HepG2 (cell line): ENCODE results near the gene TFAP2D.

Experiments
- ELF4 ChIP-seq: sonication (generic); formaldehyde crosslinking; IDR thresholded peaks from 2 replicates; pipeline ENCODE4 v1.5.0; 2020; ENCODE audit warnings: missing genetic modification reagents, mild to moderate bottlenecking, moderate library complexity, borderline replicate concordance
- POLR2A ChIP-seq, 2 experiments: IDR thresholded peaks; 2 replicates each; pipeline ENCODE4 v1.6.1; 2011; ENCODE audit warnings: low read depth in 2 of 2, low read length in 2 of 2, mild to moderate bottlenecking in 1 of 2, moderate library complexity in 1 of 2; ENCODE audit not compliant: insufficient read depth in 1 of 2
- ZFP90 ChIP-seq: sonication (generic); formaldehyde crosslinking; IDR thresholded peaks from 2 replicates; pipeline ENCODE4 v1.8.0; 2022; ENCODE audit warnings: missing genetic modification reagents, mild to moderate bottlenecking, inconsistent platforms, borderline replicate concordance
- ZMYM3 ChIP-seq: sonication (generic); formaldehyde crosslinking; IDR thresholded peaks from 2 replicates; pipeline ENCODE4 v1.5.1; 2020; ENCODE audit warnings: mild to moderate bottlenecking, missing genetic modification reagents
- TF ChIP-seq, protein P1 (sequence below): sonication (generic); formaldehyde crosslinking; IDR thresholded peaks from 2 replicates; pipeline ENCODE4 v1.5.0; 2020; ENCODE audit warnings: mild to moderate bottlenecking, missing genetic modification reagents, moderate library complexity

DNA sequence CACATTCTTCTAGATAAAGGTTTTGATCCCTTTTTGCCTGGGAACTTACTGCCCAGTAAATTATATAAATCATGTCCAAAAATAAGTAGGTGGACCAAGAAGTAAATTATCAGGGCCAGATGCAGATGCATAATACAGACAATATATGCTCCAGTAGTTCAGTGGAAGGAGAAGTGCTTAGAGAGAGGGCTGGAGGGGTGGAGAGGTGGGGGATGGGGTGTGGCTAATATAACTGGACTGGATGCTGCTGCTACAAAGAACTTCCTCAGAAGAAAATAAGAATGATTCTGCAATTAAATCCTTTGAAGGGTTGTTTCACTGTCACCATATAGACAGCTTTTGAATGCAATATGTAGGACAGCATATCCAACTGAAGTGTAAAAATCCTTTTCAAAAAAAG, 14.8 kb upstream of the TFAP2D start:
- TF ChIP-seq ZMYM3 (CRISPR knock-in tag) (no peak), POLR2A (IDR thresholded peaks at IDR 0.05; ENCODE audit: insufficient read depth in 1 of 2, low read depth in 2 of 2, low read length in 2 of 2) (no peak), ELF4 (CRISPR knock-in tag) (no peak), ZFP90 (CRISPR knock-in tag) (no peak)
- TF ChIP-seq, protein P1, sequence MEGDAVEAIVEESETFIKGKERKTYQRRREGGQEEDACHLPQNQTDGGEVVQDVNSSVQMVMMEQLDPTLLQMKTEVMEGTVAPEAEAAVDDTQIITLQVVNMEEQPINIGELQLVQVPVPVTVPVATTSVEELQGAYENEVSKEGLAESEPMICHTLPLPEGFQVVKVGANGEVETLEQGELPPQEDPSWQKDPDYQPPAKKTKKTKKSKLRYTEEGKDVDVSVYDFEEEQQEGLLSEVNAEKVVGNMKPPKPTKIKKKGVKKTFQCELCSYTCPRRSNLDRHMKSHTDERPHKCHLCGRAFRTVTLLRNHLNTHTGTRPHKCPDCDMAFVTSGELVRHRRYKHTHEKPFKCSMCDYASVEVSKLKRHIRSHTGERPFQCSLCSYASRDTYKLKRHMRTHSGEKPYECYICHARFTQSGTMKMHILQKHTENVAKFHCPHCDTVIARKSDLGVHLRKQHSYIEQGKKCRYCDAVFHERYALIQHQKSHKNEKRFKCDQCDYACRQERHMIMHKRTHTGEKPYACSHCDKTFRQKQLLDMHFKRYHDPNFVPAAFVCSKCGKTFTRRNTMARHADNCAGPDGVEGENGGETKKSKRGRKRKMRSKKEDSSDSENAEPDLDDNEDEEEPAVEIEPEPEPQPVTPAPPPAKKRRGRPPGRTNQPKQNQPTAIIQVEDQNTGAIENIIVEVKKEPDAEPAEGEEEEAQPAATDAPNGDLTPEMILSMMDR (CRISPR knock-in tag) = no peak
